Muscle layer of colon (tissue), 2 donors: ENCODE measurements around the gene TBC1D22A.

ENCODE experiments used
- H3K27ac ChIP-seq: one replicate; pipeline ENCODE4 v1.7.0; 2013; ENCODE audit warnings: low read depth, mild to moderate bottlenecking, low read length, moderate library complexity
- H3K27me3 ChIP-seq, 2 donors: one replicate each; pipeline ENCODE4 v1.7.0; 2013; ENCODE audit warnings: low read length in 2 of 2, mild to moderate bottlenecking in 2 of 2; ENCODE audit not compliant: insufficient read depth in 2 of 2, control insufficient read depth in 1 of 2
- H3K36me3 ChIP-seq: one replicate; pipeline ENCODE4 v1.7.0; 2013; ENCODE audit warnings: mild to moderate bottlenecking, low read length; ENCODE audit not compliant: insufficient read depth
- H3K4me1 ChIP-seq: one replicate; pipeline ENCODE4 v1.7.0; 2013; ENCODE audit warnings: mild to moderate bottlenecking, low read length; ENCODE audit not compliant: insufficient read depth
- H3K4me3 ChIP-seq, 2 donors: one replicate each; pipeline ENCODE4 v1.7.0; 2013; ENCODE audit warnings: low read length in 2 of 2, low read depth in 1 of 2, mild to moderate bottlenecking in 1 of 2, moderate library complexity in 1 of 2
- H3K9ac ChIP-seq: one replicate; pipeline ENCODE4 v1.7.0; 2013; ENCODE audit warnings: low read length
- H3K9me3 ChIP-seq: one replicate; pipeline ENCODE4 v1.7.0; 2013; ENCODE audit warnings: mild to moderate bottlenecking, low read length
- donor health status: abdominal sarcoma.
- donor health status: Adenocarcinoma of cecum.

Gene TBC1D22A

GRCh38 chr22:46769706-46770105 lies 7.3 kb downstream of the TBC1D22A start:
- no peak overlapping the region for H3K9ac ChIP-seq
- H3K4me1 ChIP-seq: peaks cover 23% of the 10 kb centered on the region
- no peak overlapping the region for H3K4me3 ChIP-seq
- no peaks in the 10 kb centered on the region for H3K9me3 ChIP-seq
- no peaks in the 10 kb centered on the region for H3K27me3 ChIP-seq
- peaks cover 4% of the 10 kb centered on the region for H3K36me3 ChIP-seq
- no peak overlapping the region for H3K27ac ChIP-seq

- Histone ChIP-seq H3K27ac (no peak overlapping the region), H3K9me3 (no peaks in the 10 kb centered on the region), H3K27me3 (no peaks in the 10 kb centered on the region), H3K9ac (no peak overlapping the region), H3K36me3 (peaks cover 4% of the 10 kb centered on the region), H3K4me1 (peaks cover 27% of the 10 kb centered on the region), H3K4me3 (no peak overlapping the region)
Observed at GRCh38 chr22:46770151-46770641, 7.7 kb downstream of the TBC1D22A start.

DNA sequence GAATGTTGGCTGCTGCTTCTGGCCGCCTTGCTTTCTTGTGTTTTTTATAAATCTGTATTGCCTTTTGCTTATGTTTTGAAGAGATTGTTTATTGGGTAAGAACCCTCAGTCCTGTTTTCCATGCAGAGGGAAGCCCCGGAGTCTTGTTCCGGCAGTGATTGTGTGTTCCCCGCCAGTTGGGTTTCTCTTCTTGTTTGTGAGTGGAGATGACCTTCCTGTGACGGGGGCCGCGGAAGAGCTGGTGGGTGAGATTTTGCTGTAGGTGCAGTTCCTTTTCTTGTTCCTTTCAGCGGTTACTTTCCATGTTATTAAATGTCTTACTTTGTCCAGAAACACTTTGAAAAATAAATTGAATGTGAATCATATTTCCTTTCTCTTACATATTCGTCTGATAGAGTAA lies 8.3 kb downstream of the TBC1D22A start:
- peaks cover 28% of the 10 kb centered on the region for H3K4me1 ChIP-seq
- H3K4me3 ChIP-seq: no peak overlapping the region
- no peaks in the 10 kb centered on the region for H3K9me3 ChIP-seq
- no peak overlapping the region for H3K27ac ChIP-seq
- no peak overlapping the region for H3K9ac ChIP-seq
- H3K27me3 ChIP-seq: no peaks in the 10 kb centered on the region
- peaks cover 4% of the 10 kb centered on the region for H3K36me3 ChIP-seq

- H3K4me1 ChIP-seq: peaks cover 34% of the 10 kb centered on the region
- H3K9ac ChIP-seq: no peak overlapping the region
- H3K27me3 ChIP-seq: no peaks in the 10 kb centered on the region
- no peak overlapping the region for H3K27ac ChIP-seq
- H3K36me3 ChIP-seq: peaks cover 4% of the 10 kb centered on the region
- H3K4me3 ChIP-seq: no peak overlapping the region
- no peaks in the 10 kb centered on the region for H3K9me3 ChIP-seq
Observed at GRCh38 chr22:46773076-46773475, 10.6 kb downstream of the TBC1D22A start.

GRCh38 chr22:46774253-46774979 lies 12.0 kb downstream of the TBC1D22A start:
- Histone ChIP-seq H3K9ac (no peak overlapping the region), H3K27ac (peak overlapping the region; percentile 20), H3K4me1 (peaks cover 30% of the 10 kb centered on the region), H3K27me3 (no peaks in the 10 kb centered on the region), H3K36me3 (peaks cover 4% of the 10 kb centered on the region), H3K9me3 (no peaks in the 10 kb centered on the region), H3K4me3 (no peak overlapping the region)

DNA sequence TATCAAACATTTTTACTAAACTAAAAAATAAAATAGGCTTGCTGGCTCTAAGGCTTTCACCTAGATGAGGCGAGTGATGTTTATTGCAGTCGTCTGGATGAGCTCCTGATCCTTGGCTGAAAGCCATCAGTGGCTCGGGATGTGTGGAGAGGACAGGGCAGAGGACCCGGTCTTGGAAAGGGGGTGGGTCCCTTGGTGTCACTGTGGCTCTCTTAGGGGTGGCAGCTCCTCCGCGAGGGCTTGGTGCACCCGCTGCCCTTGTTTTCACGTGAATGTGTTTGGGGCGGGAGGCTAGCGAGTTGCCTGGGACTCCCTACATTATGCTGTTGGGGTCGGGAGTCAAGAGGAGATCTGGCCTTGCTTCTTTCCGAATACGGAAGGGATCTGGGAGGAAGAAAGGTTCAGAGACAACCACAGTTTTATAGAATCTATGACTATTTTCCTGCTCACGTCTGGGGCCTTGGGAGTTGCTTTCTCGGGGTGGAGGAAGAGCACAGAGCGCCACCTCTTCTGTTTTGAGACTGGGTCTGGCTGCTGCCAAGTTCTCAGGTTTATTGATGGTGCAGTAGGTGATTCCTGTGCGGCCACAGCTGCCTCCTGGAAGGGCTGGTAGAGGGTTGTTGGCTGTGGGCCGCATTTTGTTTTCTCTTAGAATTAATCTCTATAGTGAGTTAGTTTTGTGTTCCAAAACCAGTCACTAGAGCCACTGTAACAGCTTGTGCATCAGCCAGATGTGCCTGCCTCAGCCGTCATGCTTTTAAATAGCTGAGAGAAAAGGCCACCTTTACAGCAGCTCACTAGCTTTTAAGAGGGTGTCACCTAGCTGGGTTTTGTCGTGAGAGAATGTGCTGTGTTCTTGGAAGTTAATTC lies 12.8 kb downstream of the TBC1D22A start:
- no peaks in the 10 kb centered on the region for H3K27me3 ChIP-seq
- no peak overlapping the region for H3K27ac ChIP-seq
- H3K36me3 ChIP-seq: peaks cover 4% of the 10 kb centered on the region
- no peak overlapping the region for H3K9ac ChIP-seq
- no peaks in the 10 kb centered on the region for H3K9me3 ChIP-seq
- no peak overlapping the region for H3K4me3 ChIP-seq
- peaks cover 22% of the 10 kb centered on the region for H3K4me1 ChIP-seq

DNA sequence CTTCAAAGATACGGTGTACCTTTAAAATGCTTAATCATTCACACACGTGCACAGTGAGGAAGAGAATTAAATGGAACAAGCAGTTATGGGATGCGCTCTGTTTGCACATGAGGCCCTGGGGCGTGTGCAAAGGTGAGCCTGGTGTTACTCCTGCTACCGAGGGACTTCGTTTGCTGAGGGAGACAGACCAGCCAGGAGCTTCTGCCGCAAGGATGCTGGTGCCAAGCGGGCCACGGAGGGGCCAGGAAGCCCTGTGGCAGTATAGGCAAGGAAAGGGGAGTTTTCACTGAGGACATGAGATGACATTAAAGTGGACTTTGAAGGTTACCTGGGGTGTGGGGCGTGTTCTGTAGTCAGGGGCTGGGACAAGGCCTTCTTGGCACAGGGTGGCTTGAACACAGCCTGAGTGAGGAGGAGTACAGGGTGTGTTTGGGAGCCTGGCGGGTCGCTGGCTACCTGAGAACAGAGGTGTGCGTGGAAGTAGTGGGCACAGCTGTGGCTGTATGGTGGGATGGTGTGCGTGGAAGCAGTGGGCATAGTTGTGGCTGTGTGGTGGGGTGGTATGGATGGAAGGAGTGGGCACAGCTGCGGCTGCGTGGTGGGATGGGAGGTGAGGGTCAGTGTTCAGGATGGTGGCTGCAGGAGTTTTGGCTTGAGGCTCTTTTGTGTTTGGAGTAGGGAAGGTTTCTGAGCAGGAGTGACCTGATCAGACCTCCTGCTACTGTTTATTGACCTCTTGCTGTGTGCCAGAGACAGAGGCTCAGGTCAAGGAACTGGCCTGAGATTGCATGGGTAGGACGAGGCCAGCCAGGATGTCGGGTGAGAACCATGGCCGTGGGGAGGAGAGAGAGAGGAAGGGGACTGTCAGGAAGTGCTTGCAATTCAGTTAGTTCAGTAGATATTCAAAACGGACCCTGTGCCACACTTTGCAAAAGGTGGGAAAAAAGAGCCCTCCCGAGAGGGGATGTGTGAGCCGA lies 13.7 kb downstream of the TBC1D22A start:
- Histone ChIP-seq H3K4me1 (peaks cover 23% of the 10 kb centered on the region), H3K27me3 (no peaks in the 10 kb centered on the region), H3K27ac (no peak overlapping the region), H3K9ac (no peak overlapping the region), H3K4me3 (no peak overlapping the region), H3K9me3 (no peaks in the 10 kb centered on the region), H3K36me3 (no peaks in the 10 kb centered on the region)

GRCh38 chr22:46776876-46777608 lies 14.6 kb downstream of the TBC1D22A start:
- Histone ChIP-seq H3K36me3 (no peaks in the 10 kb centered on the region), H3K4me1 (peaks cover 23% of the 10 kb centered on the region), H3K27ac (no peak overlapping the region), H3K4me3 (no peak overlapping the region), H3K27me3 (no peaks in the 10 kb centered on the region), H3K9me3 (no peaks in the 10 kb centered on the region), H3K9ac (no peak overlapping the region)

GRCh38 chr22:46777609-46777970 lies 15.1 kb downstream of the TBC1D22A start:
- no peak overlapping the region for H3K4me3 ChIP-seq
- no peaks in the 10 kb centered on the region for H3K36me3 ChIP-seq
- H3K9ac ChIP-seq: no peak overlapping the region
- H3K9me3 ChIP-seq: no peaks in the 10 kb centered on the region
- H3K27ac ChIP-seq: no peak overlapping the region
- peaks cover 23% of the 10 kb centered on the region for H3K4me1 ChIP-seq
- H3K27me3 ChIP-seq: no peaks in the 10 kb centered on the region

DNA sequence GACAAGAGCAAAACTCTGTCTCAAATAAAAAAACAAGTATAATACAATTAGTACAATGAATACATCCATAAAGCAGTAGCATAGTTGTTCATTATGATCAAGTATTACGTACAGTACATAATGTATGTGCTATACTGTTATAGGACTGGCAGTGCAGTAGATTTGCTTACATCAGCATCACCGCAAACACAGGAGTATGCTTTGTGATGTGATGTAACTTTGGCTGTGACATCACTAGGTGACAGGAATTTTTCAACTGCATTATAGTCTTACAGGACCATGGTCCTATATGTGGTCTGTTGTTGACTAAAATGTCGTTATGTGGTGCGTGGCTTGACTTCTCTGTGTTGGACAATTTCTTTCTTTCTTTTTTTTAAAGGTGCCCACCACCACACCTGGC lies 16.6 kb downstream of the TBC1D22A start:
- Histone ChIP-seq H3K27me3 (no peaks in the 10 kb centered on the region), H3K4me1 (peaks cover 23% of the 10 kb centered on the region), H3K27ac (no peak overlapping the region)

More for the DNA sequence above, 16.6 kb downstream of the TBC1D22A start:
- Histone ChIP-seq H3K9me3 (no peaks in the 10 kb centered on the region), H3K9ac (no peak overlapping the region), H3K4me3 (no peak overlapping the region), H3K36me3 (no peaks in the 10 kb centered on the region)
